ENCODE results near the gene SEMA3C. TPM values are rescaled to one million over a fixed set of nuclear protein-coding genes. Genes with fewer than 3 reads are reported as not detected.

SEMA3C gene
- total RNA-seq, 4 donors from 2014 or later = 2.6 to 30.9 (median 14.2) TPM

GRCh38 chr7:80772347-80772993, 146.4 kb downstream of the SEMA3C start:
- intact Hi-C loops (cut with DNase I) = no loop called here
- Histone ChIP-seq H3K27ac (no peak overlapping the region), H3K4me3 (no peak overlapping the region), H3K36me3 (no peaks in the 10 kb centered on the region), H3K4me1 (peaks cover 8 to 49% (median 9%) of the 10 kb centered on the region in 3 donors), H3K27me3 (no peaks in the 10 kb centered on the region), H3K9me3 (no peaks in the 10 kb centered on the region)
- DNase-seq = no peak
- WGBS, 2 donors = 47 to 61% methylated on average over 2 of the region's 2 CpGs
- no peak for TF ChIP-seq CTCF (IDR thresholded peaks at IDR 0.05)
- no peak for TF ChIP-seq POLR2A (IDR thresholded peaks at IDR 0.05)

- 46 to 47% methylated on average over 4 of the region's 4 CpGs for WGBS, 2 donors
- H3K4me3 ChIP-seq = no peak overlapping the region
- no peaks in the 10 kb centered on the region for H3K27me3 ChIP-seq
- H3K36me3 ChIP-seq = no peaks in the 10 kb centered on the region
- H3K9me3 ChIP-seq = no peaks in the 10 kb centered on the region
- no peak for DNase-seq
- H3K4me1 ChIP-seq = peaks cover 8 to 49% (median 9%) of the 10 kb centered on the region in 3 donors
- no peak overlapping the region for H3K27ac ChIP-seq
- intact Hi-C loops (cut with DNase I) = no loop called here
- TF ChIP-seq CTCF (IDR thresholded peaks at IDR 0.05) (no peak), POLR2A (IDR thresholded peaks at IDR 0.05) (no peak)
Observed at GRCh38 chr7:80771523-80771922, 147.3 kb downstream of the SEMA3C start.

GRCh38 chr7:80770675-80771081, 148.2 kb downstream of the SEMA3C start:
- Histone ChIP-seq H3K4me3 (no peak overlapping the region), H3K27me3 (no peaks in the 10 kb centered on the region), H3K4me1 (peaks cover 8 to 45% (median 9%) of the 10 kb centered on the region in 3 donors), H3K36me3 (no peaks in the 10 kb centered on the region), H3K9me3 (no peaks in the 10 kb centered on the region), H3K27ac (no peak overlapping the region)
- intact Hi-C loops (cut with DNase I) = no loop called here
- WGBS, 2 donors = 62 to 80% methylated on average over 2 of the region's 2 CpGs
- no peak for DNase-seq
- no peak for TF ChIP-seq POLR2A (IDR thresholded peaks at IDR 0.05)
- TF ChIP-seq CTCF (IDR thresholded peaks at IDR 0.05) = no peak

GRCh38 chr7:80770061-80770460, 148.8 kb downstream of the SEMA3C start:
- H3K27ac ChIP-seq = no peak overlapping the region
- H3K9me3 ChIP-seq = no peaks in the 10 kb centered on the region
- intact Hi-C loops (cut with DNase I) = no loop called here
- no peak overlapping the region for H3K4me3 ChIP-seq
- no peaks in the 10 kb centered on the region for H3K36me3 ChIP-seq
- no peaks in the 10 kb centered on the region for H3K27me3 ChIP-seq
- peaks cover 8 to 38% (median 9%) of the 10 kb centered on the region in 3 donors for H3K4me1 ChIP-seq
- no peak for DNase-seq
- WGBS, 2 donors = 93 to 95% methylated on average over 1 of the region's 1 CpG
- TF ChIP-seq CTCF (IDR thresholded peaks at IDR 0.05) = no peak
- TF ChIP-seq POLR2A (IDR thresholded peaks at IDR 0.05) = no peak

GRCh38 chr7:80768756-80769155, 150.1 kb downstream of the SEMA3C start:
- Histone ChIP-seq H3K27me3 (no peaks in the 10 kb centered on the region), H3K9me3 (no peaks in the 10 kb centered on the region), H3K4me1 (peaks cover 8 to 25% (median 9%) of the 10 kb centered on the region in 3 donors), H3K4me3 (no peak overlapping the region), H3K27ac (no peak overlapping the region), H3K36me3 (no peaks in the 10 kb centered on the region)
- intact Hi-C loops (cut with DNase I) = no loop called here
- no peak for DNase-seq
- TF ChIP-seq POLR2A (IDR thresholded peaks at IDR 0.05) = no peak
- no peak for TF ChIP-seq CTCF (IDR thresholded peaks at IDR 0.05)
- 72 to 89% methylated on average over 1 of the region's 1 CpG for WGBS, 2 donors
